Endothelial cell of umbilical vein (primary cell): ENCODE results near the gene USP6NL.

ENCODE experiments used
- CTCF ChIP-seq, 2 donors: IDR thresholded peaks; 1 replicate in 1 of 2; 2 replicates in 1 of 2; pipeline ENCODE4 v1.5.1; 2011; ENCODE audit warnings: low read length in 2 of 2, mild to moderate bottlenecking in 2 of 2, moderate library complexity in 2 of 2, control low read depth in 1 of 2, inconsistent platforms in 1 of 2, low read depth in 1 of 2; ENCODE audit not compliant: insufficient read depth in 1 of 2; ENCODE audit errors: extremely low read depth in 1 of 2
- EZH2 ChIP-seq: IDR thresholded peaks from 2 replicates; pipeline ENCODE4 v1.6.1; 2012; ENCODE audit warnings: borderline replicate concordance, low read depth, mild to moderate bottlenecking, moderate library complexity, low read length, inconsistent platforms; ENCODE audit not compliant: severe bottlenecking
- GATA2 ChIP-seq: IDR thresholded peaks from 2 replicates; pipeline ENCODE4 v1.7.0; 2011; ENCODE audit warnings: low read depth, mild to moderate bottlenecking, moderate library complexity, mixed read lengths, low read length; ENCODE audit not compliant: insufficient read length, insufficient read depth
- MAX ChIP-seq: IDR thresholded peaks from 2 replicates; pipeline ENCODE4 v1.6.1; 2011; ENCODE audit not compliant: insufficient read depth, insufficient read length
- MYC ChIP-seq: IDR thresholded peaks from one replicate; pipeline ENCODE4 v1.6.1; 2011; ENCODE audit warnings: mild to moderate bottlenecking, low read depth, low read length
- POLR2A ChIP-seq: IDR thresholded peaks from 2 replicates; pipeline ENCODE4 v1.6.1; 2012; ENCODE audit warnings: low read depth, mild to moderate bottlenecking, control low read depth, low read length
- POLR2AphosphoS5 ChIP-seq: IDR thresholded peaks from 2 replicates; pipeline ENCODE4 v1.6.1; 2012; ENCODE audit warnings: low read depth, mild to moderate bottlenecking, control low read depth, low read length, moderate library complexity; ENCODE audit not compliant: insufficient read depth

GRCh38 chr10:11605807-11606408, 5.5 kb downstream of the USP6NL start:
- no peak for TF ChIP-seq CTCF (IDR thresholded peaks at IDR 0.05; ENCODE audit: extremely low read depth in 1 of 2, insufficient read depth in 1 of 2, low read depth in 1 of 2, low read length in 2 of 2)
- no peak for TF ChIP-seq MAX
- no peak for TF ChIP-seq POLR2AphosphoS5
- no peak for TF ChIP-seq GATA2
- no peak for TF ChIP-seq EZH2
- TF ChIP-seq POLR2A: no peak
- no peak for TF ChIP-seq MYC
